WTC11 (cell line): Measurements from ENCODE around the gene OR5B12. TPM values are rescaled to one million over a fixed set of nuclear protein-coding genes. Genes with fewer than 3 reads are reported as not detected.

Experiments used
- ATAC-seq: fragments of 200-7000 bp; cut with Tn5 transposase; 2 replicates; pipeline ENCODE4 v1.10.0; 2021; ENCODE audit warnings: mild to moderate bottlenecking, moderate library complexity
- CTCF ChIA-PET: fragments of 300-600 bp; sonication (Branson Sonifier 250); formaldehyde crosslinking; loops from one replicate; lab custom pipeline; 2021; ENCODE audit warnings: antibody characterized with exemption; lab: Charles Lee
- POLR2A ChIA-PET: fragments of 350-600 bp; sonication (Branson Sonifier 250); formaldehyde crosslinking; loops from one replicate; lab custom pipeline; 2021; ENCODE audit warnings: antibody characterized with exemption; lab: Charles Lee
- DNase-seq: peaks from one replicate; pipeline ENCODE4 v3.0.0; 2021; ENCODE audit warnings: low spot score
- H3K27ac Mint-ChIP-seq: 2 replicates; pipeline ENCODE4 v1.8.0; 2021; ENCODE audit warnings: mixed read lengths
- H3K27me3 Mint-ChIP-seq: 2 replicates; pipeline ENCODE4 v1.8.0; 2021; ENCODE audit warnings: low read depth, mild to moderate bottlenecking, moderate library complexity, mixed read lengths
- H3K36me3 Mint-ChIP-seq: 2 replicates; pipeline ENCODE4 v1.8.0; 2021; ENCODE audit warnings: mixed read lengths
- H3K4me1 Mint-ChIP-seq: 2 replicates; pipeline ENCODE4 v1.8.0; 2022; ENCODE audit warnings: mixed read lengths
- H3K4me3 Mint-ChIP-seq: 2 replicates; pipeline ENCODE4 v1.8.0; 2021; ENCODE audit warnings: mild to moderate bottlenecking, moderate library complexity, mixed read lengths
- H3K9me3 Mint-ChIP-seq: 2 replicates; pipeline ENCODE4 v1.8.0; 2021; ENCODE audit warnings: mixed read lengths
- CREB1 ChIP-seq: sonication (generic); formaldehyde crosslinking; IDR thresholded peaks from 2 replicates; pipeline ENCODE4 v1.8.0; 2023; ENCODE audit warnings: mild to moderate bottlenecking, missing genetic modification reagents
- CTCF ChIP-seq: fragments of 200-600 bp; IDR thresholded peaks from 2 replicates; pipeline ENCODE4 v1.8.0; 2022; ENCODE audit warnings: antibody characterized with exemption
- E2F4 ChIP-seq: sonication (generic); formaldehyde crosslinking; IDR thresholded peaks from 2 replicates; pipeline ENCODE4 v1.8.1; 2022; ENCODE audit warnings: low read depth, mild to moderate bottlenecking, moderate library complexity, missing genetic modification reagents, borderline replicate concordance
- EMX1 ChIP-seq: fragments of 250-450 bp; sonication (Bioruptor Pico); IDR thresholded peaks from 2 replicates; pipeline ENCODE4 v1.8.0; 2021; ENCODE audit warnings: mild to moderate bottlenecking
- HMGA2 ChIP-seq: fragments of 250-450 bp; sonication (Bioruptor Pico); IDR thresholded peaks from 2 replicates; pipeline ENCODE4 v1.4.0; 2021; ENCODE audit warnings: mild to moderate bottlenecking, moderate library complexity
- HMGXB4 ChIP-seq: sonication (generic); formaldehyde crosslinking; IDR thresholded peaks from 2 replicates; pipeline ENCODE4 v1.8.1; 2023; ENCODE audit warnings: mild to moderate bottlenecking, moderate library complexity, missing genetic modification reagents
- JAZF1 ChIP-seq: fragments of 250-450 bp; sonication (Bioruptor Pico); IDR thresholded peaks from 2 replicates; pipeline ENCODE4 v1.9.0; 2021; ENCODE audit warnings: moderate library complexity, mild to moderate bottlenecking, inconsistent platforms
- PRRX2 ChIP-seq: fragments of 250-450 bp; sonication (Bioruptor Pico); IDR thresholded peaks from 2 replicates; pipeline ENCODE4 v1.8.0; 2021; ENCODE audit warnings: mild to moderate bottlenecking
- SMAD3 ChIP-seq: sonication (generic); formaldehyde crosslinking; IDR thresholded peaks from 2 replicates; pipeline ENCODE4 v1.8.0; 2022; ENCODE audit warnings: missing genetic modification reagents, mild to moderate bottlenecking, borderline replicate concordance
- ZNF219 ChIP-seq: sonication (generic); formaldehyde crosslinking; IDR thresholded peaks from 2 replicates; pipeline ENCODE4 v1.8.0; 2023; ENCODE audit warnings: missing genetic modification reagents, mild to moderate bottlenecking, borderline replicate concordance
- ZNF263 ChIP-seq: sonication (generic); formaldehyde crosslinking; IDR thresholded peaks from 2 replicates; pipeline ENCODE4 v1.8.1; 2022; ENCODE audit warnings: low read depth, mild to moderate bottlenecking, moderate library complexity, missing genetic modification reagents
- ZNF317 ChIP-seq: sonication (generic); formaldehyde crosslinking; IDR thresholded peaks from 2 replicates; pipeline ENCODE4 v1.8.1; 2023; ENCODE audit warnings: low read depth, mild to moderate bottlenecking, moderate library complexity, missing genetic modification reagents, borderline replicate concordance
- ZNF423 ChIP-seq: fragments of 250-450 bp; sonication (Bioruptor Pico); IDR thresholded peaks from 2 replicates; pipeline ENCODE4 v2.1.2; 2022; ENCODE audit warnings: mild to moderate bottlenecking, moderate library complexity
- total RNA-seq: library from RNA; stranded (reverse); gene quantifications from 3 replicates; pipeline ENCODE4 v1.2.3, GENCODE V29; 2021
- TF ChIP-seq, protein P1 (sequence below): fragments of 250-450 bp; sonication (Bioruptor Pico); IDR thresholded peaks from 2 replicates; pipeline ENCODE4 v1.9.0; 2021; ENCODE audit warnings: mild to moderate bottlenecking
- TF ChIP-seq, protein P2 (sequence below): fragments of 250-450 bp; sonication (Bioruptor Pico); conservative IDR thresholded peaks from 2 replicates; pipeline ENCODE4 v1.9.0; 2021; ENCODE audit warnings: mild to moderate bottlenecking
- TF ChIP-seq, protein P3 (sequence below): sonication (generic); formaldehyde crosslinking; IDR thresholded peaks from 2 replicates; pipeline ENCODE4 v1.8.1; 2023; ENCODE audit warnings: mild to moderate bottlenecking, missing genetic modification reagents
- TF ChIP-seq, protein P4 (sequence below): sonication (generic); formaldehyde crosslinking; IDR thresholded peaks from 2 replicates; pipeline ENCODE4 v1.8.0; 2022; ENCODE audit warnings: mild to moderate bottlenecking, missing genetic modification reagents

The OR5B12 gene
- total RNA-seq, 1 experiment from 2014 or later, result not detected

DNA sequence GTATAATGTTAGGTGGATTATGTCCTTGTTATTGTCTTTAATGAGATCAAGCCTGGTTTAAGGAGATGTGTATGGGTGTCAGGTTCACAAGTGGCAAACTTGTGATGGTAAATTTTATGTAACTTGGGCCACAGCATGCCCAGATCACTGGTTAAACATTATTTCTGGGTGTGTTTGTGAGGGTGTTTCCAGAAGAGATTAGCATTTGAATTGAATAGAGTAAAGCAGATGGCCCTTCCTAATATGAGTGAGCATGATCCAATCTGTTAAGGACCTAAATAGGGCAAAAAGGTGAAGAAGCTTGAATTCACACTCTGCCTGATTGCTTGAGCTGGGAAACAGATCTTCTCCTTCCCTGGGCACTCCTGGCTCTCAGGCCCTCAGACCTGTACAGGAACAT is 45.1 kb upstream of the OR5B12 start (continued):
- TF ChIP-seq, protein P1, sequence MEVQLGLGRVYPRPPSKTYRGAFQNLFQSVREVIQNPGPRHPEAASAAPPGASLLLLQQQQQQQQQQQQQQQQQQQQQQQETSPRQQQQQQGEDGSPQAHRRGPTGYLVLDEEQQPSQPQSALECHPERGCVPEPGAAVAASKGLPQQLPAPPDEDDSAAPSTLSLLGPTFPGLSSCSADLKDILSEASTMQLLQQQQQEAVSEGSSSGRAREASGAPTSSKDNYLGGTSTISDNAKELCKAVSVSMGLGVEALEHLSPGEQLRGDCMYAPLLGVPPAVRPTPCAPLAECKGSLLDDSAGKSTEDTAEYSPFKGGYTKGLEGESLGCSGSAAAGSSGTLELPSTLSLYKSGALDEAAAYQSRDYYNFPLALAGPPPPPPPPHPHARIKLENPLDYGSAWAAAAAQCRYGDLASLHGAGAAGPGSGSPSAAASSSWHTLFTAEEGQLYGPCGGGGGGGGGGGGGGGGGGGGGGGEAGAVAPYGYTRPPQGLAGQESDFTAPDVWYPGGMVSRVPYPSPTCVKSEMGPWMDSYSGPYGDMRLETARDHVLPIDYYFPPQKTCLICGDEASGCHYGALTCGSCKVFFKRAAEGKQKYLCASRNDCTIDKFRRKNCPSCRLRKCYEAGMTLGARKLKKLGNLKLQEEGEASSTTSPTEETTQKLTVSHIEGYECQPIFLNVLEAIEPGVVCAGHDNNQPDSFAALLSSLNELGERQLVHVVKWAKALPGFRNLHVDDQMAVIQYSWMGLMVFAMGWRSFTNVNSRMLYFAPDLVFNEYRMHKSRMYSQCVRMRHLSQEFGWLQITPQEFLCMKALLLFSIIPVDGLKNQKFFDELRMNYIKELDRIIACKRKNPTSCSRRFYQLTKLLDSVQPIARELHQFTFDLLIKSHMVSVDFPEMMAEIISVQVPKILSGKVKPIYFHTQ, result no peak

DNA sequence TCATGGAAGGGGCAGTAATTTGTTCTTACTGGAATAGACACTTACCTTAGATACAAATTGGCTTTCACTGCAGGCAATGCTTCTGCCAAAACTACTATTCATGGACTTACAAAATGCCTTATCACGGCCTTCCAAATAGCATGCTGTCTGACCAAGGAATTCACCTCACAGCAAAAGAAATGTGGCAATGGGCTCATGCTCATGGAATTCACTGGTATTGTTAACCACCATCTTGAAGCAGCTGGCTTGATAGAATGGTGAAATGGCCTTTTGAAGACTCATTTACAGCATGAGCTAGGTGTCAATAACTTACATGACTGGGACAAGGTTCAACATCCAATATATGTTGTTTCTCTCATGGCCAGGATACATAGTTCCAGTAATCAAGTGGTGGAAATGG is 43.9 kb upstream of the OR5B12 start:
- Mint-ChIP-seq H3K4me1 (peaks cover 9% of the 10 kb centered on the region), H3K27me3 (no peaks in the 10 kb centered on the region), H3K27ac (no peak overlapping the region), H3K36me3 (no peaks in the 10 kb centered on the region), H3K9me3 (peaks cover 12% of the 10 kb centered on the region), H3K4me3 (no peak overlapping the region)
- ChIA-PET CTCF (no interaction called here), POLR2A (no interaction called here)
- no peak for DNase-seq
- TF ChIP-seq CTCF (no peak), ZNF219 (CRISPR knock-in tag) (no peak), PRRX2 (CRISPR knock-in tag) (no peak), SMAD3 (no peak), ZNF423 (CRISPR knock-in tag) (no peak), E2F4 (CRISPR knock-in tag) (no peak), CREB1 (CRISPR knock-in tag) (no peak), JAZF1 (CRISPR knock-in tag) (no peak), EMX1 (CRISPR knock-in tag) (no peak), ZNF263 (CRISPR knock-in tag) (no peak), HMGXB4 (CRISPR knock-in tag) (no peak), HMGA2 (no peak), ZNF317 (no peak)
- TF ChIP-seq, protein P2, sequence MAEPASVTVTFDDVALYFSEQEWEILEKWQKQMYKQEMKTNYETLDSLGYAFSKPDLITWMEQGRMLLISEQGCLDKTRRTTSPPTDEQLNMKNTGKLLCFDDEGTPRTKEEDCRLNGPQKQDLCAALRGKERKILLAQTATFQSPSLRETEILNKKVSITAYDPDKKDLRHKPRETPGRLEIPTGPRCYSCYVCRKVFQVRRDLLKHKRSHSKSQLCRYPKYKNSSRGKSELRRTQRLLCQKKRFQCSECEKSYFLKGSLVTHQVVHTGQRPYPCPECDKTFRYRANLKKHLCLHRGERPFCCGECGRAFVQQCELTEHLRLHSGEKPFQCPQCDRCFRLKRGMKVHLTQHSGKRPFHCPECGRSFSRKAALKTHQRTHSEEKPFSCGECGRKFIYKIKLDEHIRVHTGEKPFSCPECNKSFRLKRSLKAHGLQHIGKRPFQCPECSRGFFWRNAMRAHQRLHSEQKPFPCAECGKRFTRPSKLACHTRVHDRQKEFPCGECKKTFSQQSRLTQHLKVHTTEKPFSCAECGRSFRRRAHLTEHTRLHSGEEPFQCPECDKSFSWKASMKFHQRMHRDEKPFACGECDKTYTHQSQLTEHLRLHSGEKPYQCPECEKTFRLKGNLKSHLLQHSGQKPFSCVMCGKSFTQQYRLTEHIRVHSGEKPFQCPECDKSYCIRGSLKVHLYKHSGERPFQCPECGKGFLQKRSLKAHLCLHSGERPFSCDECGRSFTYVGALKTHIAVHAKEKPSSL (CRISPR knock-in tag), result no peak
- TF ChIP-seq, protein P3, sequence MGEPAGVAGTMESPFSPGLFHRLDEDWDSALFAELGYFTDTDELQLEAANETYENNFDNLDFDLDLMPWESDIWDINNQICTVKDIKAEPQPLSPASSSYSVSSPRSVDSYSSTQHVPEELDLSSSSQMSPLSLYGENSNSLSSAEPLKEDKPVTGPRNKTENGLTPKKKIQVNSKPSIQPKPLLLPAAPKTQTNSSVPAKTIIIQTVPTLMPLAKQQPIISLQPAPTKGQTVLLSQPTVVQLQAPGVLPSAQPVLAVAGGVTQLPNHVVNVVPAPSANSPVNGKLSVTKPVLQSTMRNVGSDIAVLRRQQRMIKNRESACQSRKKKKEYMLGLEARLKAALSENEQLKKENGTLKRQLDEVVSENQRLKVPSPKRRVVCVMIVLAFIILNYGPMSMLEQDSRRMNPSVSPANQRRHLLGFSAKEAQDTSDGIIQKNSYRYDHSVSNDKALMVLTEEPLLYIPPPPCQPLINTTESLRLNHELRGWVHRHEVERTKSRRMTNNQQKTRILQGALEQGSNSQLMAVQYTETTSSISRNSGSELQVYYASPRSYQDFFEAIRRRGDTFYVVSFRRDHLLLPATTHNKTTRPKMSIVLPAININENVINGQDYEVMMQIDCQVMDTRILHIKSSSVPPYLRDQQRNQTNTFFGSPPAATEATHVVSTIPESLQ (CRISPR knock-in tag), result no peak
- TF ChIP-seq, protein P4, sequence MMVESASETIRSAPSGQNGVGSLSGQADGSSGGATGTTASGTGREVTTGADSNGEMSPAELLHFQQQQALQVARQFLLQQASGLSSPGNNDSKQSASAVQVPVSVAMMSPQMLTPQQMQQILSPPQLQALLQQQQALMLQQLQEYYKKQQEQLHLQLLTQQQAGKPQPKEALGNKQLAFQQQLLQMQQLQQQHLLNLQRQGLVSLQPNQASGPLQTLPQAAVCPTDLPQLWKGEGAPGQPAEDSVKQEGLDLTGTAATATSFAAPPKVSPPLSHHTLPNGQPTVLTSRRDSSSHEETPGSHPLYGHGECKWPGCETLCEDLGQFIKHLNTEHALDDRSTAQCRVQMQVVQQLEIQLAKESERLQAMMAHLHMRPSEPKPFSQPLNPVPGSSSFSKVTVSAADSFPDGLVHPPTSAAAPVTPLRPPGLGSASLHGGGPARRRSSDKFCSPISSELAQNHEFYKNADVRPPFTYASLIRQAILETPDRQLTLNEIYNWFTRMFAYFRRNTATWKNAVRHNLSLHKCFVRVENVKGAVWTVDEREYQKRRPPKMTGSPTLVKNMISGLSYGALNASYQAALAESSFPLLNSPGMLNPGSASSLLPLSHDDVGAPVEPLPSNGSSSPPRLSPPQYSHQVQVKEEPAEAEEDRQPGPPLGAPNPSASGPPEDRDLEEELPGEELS, result no peak
- no peak for ATAC-seq
